ENCODE measurements around the gene ZNF502. TPM values are rescaled to one million over a fixed set of nuclear protein-coding genes. Genes with fewer than 3 reads are reported as not detected.
A peak's percentile ranks its signal among the peaks of the same experiment; 100 is the strongest.
"Not testable (repeated sequence)": the region's sequence is repeated elsewhere in the genome, so short reads cannot be mapped to it uniquely, and the experiment has no call there.

Gene ZNF502
- 1 to 10 TPM; 2.9 to 3.2 TPM for total RNA-seq

DNA sequence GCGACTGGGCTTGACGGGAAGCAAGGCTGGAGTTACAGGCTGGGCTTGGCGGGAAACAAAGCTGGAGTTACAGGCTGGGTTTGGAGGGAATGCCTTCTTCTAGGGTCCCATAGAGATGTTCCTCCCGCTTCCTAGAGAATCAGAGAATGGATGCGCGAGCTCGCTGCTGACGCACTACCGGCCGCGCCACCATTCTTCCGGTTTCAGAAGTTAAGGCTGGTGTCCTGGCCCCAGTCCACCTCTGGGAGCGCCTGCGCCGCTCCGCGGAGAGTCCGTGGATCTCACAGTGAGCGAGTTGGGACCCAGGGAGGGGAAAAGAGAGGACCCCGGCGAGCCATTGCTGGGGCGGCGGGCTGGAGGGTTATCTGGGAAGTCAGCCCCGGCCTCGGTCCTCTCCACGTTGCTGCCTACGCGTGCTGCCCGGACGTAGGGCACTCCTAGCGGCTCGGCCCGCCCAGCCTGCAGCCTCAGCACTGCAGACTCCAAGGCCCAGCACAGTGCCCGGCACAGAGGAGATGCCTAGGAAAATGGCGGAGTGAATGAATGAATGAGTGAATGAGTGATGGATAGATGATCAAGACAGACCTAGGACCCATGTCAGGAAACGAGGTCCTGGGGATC lies at the start of gene ZNF502:
Gene ZNF502 (plus strand): TSS at position 206 of the 621 bp plus-strand sequence. CDS start 7,602 bp downstream, outside the sequence.
- peak within 1 kb of the TSS; percentile 89 for H3K4me3 Mint-ChIP-seq
- H3K9me3 Mint-ChIP-seq = peaks cover 36% of the 10 kb centered on the region
- POLR2A ChIA-PET = interaction anchor here (2.0 kb wide), 1 partner anchor 17 kb away, joined by 9 read pairs; the partner anchor contains the start of gene ZNF501
- peak; percentile 84 for ATAC-seq (ENCODE audit: low read depth)
- H3K27me3 Mint-ChIP-seq = peaks cover 3% of the 10 kb centered on the region
- H3K27ac Mint-ChIP-seq = peak within 1 kb of the TSS; percentile 77
- H3K36me3 Mint-ChIP-seq = peaks cover 18% of the 10 kb centered on the region
- peak; percentile 69 for DNase-seq
- H3K4me1 Mint-ChIP-seq = peaks cover 3% of the 10 kb centered on the region

DNA sequence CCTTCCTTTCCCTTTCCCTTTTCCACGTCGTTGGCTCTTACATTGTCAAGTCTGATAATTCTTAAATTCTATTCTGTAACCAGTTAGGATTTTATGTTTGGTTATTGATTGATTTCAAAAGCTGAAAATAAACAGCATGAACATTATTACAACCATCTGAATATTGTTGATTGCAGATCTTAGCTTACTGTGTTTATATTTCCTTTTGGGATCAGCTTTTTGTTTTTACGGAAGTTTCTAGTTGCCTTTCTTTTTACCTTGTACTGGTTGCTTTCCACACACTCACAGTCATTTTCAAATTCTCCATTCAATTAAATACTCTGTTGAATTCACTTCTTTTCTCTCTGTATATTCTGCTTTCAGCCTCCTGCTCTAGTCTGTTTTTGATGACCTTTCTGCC lies 47.3 kb upstream of the ZNF502 start:
- Mint-ChIP-seq H3K27me3 (no peaks in the 10 kb centered on the region), H3K27ac (no peak overlapping the region), H3K4me1 (no peaks in the 10 kb centered on the region), H3K36me3 (peaks cover 24% of the 10 kb centered on the region), H3K9me3 (peaks cover 34% of the 10 kb centered on the region), H3K4me3 (no peak overlapping the region)
- POLR2A ChIA-PET = no interaction called here
- DNase-seq (no peak), ATAC-seq (ENCODE audit: low read depth) (no peak)

DNA sequence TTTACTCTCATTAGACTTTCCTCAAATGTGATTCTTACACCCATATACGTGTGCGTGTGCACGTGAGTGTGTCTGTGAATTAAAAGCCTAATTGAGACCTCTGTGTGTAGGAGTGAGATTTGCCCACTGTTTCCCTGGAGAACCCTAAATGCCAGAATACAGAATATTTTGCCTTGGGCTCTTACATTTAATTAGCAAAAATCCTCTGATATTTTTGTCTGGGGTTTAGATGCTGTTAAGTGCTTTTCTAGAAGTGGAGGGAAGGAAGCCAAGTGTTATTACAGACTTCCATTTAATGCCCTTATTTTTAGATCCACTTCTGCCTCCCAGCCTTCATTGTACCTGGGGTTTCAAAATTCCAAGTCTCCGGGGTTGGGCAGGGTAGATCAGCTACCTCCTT lies 46.1 kb upstream of the ZNF502 start:
- ATAC-seq (ENCODE audit: low read depth) (no peak), DNase-seq (no peak)
- Mint-ChIP-seq H3K36me3 (peaks cover 18% of the 10 kb centered on the region), H3K4me3 (no peak overlapping the region), H3K4me1 (no peaks in the 10 kb centered on the region), H3K27me3 (no peaks in the 10 kb centered on the region), H3K9me3 (peaks cover 27% of the 10 kb centered on the region), H3K27ac (no peak overlapping the region)
- POLR2A ChIA-PET = no interaction called here

GRCh38 chr3:44669760-44670159 lies 42.7 kb upstream of the ZNF502 start:
- DNase-seq = no peak
- Mint-ChIP-seq H3K4me1 (no peaks in the 10 kb centered on the region), H3K27ac (no peak overlapping the region), H3K36me3 (peaks cover 3% of the 10 kb centered on the region), H3K4me3 (no peak overlapping the region), H3K9me3 (peaks cover 18% of the 10 kb centered on the region), H3K27me3 (no peaks in the 10 kb centered on the region)
- POLR2A ChIA-PET = no interaction called here
- ATAC-seq (ENCODE audit: low read depth) = no peak

- H3K36me3 Mint-ChIP-seq; H3K4me3 Mint-ChIP-seq; H3K27ac Mint-ChIP-seq; DNase-seq; H3K4me1 Mint-ChIP-seq; ATAC-seq (ENCODE audit: low read depth); POLR2A ChIA-PET; H3K27me3 Mint-ChIP-seq: not testable (repeated sequence)
- peaks cover 18% of the 10 kb centered on the region for H3K9me3 Mint-ChIP-seq
Measured at GRCh38 chr3:44673466-44673865, 39.0 kb upstream of the ZNF502 start.

DNA sequence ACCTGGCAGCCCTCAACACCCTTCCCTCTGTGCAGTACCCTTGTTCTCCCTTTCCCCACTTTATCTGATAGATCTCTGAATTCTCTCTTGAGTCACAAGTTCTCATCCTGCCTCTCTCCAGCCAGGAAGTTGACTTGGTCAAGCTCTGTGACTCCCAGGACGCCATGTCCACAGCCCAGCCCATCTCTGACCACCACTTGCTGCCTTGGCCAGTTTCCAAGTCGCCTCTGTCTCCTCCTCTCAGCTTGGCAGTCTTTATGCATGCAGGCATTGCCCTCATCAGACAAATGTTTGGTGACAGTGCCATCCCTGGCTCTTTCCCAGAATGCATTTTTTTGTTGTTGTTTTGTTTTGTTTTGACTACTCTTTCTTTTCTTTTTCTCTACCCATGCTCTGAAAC lies 38.2 kb upstream of the ZNF502 start:
- peaks cover 16% of the 10 kb centered on the region for H3K9me3 Mint-ChIP-seq
- no peaks in the 10 kb centered on the region for H3K27me3 Mint-ChIP-seq

DNA sequence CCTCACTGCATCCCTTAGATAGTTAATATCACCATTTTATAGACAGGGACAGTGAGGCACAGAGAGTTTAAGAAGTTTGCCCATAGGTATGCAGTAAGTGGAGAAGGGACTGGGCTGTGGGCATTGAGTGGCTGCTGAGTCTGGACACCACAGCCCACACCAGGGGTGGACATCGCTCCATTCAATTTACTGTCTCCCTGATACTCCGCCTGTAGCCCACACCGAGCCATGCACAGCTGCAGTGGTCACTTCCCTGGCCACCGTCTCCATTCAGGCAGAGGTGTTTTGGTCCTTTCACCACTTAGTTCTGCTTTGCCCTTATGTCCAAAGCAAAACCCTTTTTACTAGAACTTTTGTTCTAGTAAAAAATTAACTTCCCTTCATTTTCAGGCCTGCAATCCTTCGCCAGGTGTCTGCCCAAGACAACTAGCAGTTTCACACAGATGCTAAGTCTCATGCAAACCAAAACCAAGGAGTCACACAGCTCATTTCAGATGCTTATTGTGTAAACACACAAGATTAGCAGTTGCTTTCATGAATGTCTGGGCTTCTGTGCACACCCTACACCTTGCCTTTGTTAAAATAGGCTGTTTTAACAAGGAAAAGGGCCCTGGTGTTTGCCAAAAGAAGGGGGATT lies 33.9 kb upstream of the ZNF502 start:
- no peak for ATAC-seq (ENCODE audit: low read depth)
- Mint-ChIP-seq H3K36me3 (peaks cover 10% of the 10 kb centered on the region), H3K27ac (no peak overlapping the region), H3K9me3 (peaks cover 23% of the 10 kb centered on the region), H3K4me1 (no peaks in the 10 kb centered on the region), H3K27me3 (no peaks in the 10 kb centered on the region), H3K4me3 (no peak overlapping the region)
- POLR2A ChIA-PET = no interaction called here
- DNase-seq = no peak

More for the DNA sequence above, 38.2 kb upstream of the ZNF502 start:
- Mint-ChIP-seq H3K27ac (no peak overlapping the region), H3K4me1 (no peaks in the 10 kb centered on the region), H3K4me3 (no peak overlapping the region), H3K36me3 (no peaks in the 10 kb centered on the region)
- ATAC-seq (ENCODE audit: low read depth) = no peak
- POLR2A ChIA-PET = no interaction called here
- DNase-seq = no peak

DNA sequence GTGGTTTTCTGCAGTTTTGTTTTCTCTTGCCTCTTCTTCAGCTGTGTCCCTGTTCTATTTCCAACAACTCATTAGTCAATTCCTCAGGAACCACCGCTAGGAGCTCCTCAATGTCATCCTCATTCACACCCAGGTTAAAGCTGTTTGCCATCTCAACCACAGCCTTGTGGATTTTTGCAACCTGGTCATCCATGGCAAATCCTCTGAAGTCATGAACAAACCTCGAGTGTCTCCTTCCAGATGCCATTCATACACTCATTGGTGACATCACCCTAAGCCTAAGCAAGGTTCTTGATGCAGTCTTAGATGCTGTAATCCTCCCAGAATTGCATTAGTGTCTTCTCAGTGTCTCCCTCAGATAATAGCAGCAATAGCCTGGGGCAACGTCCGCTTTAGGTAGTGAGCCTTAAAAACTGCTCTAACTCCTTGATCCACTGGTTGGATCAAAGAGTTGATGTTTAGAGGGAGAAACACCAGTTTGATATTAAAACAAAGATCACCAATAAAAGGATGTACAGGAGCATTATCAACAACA lies 31.5 kb upstream of the ZNF502 start:
- H3K4me1 Mint-ChIP-seq = peaks cover 7% of the 10 kb centered on the region
- no peak overlapping the region for H3K4me3 Mint-ChIP-seq
- DNase-seq (no peak), ATAC-seq (ENCODE audit: low read depth) (no peak)
- peaks cover 31% of the 10 kb centered on the region for H3K36me3 Mint-ChIP-seq
- peaks cover 38% of the 10 kb centered on the region for H3K9me3 Mint-ChIP-seq
- H3K27me3 Mint-ChIP-seq = peaks cover 2% of the 10 kb centered on the region
- POLR2A ChIA-PET = interaction anchor here (0.7 kb wide), 1 partner anchor 537 kb away, joined by 4 read pairs; no protein-coding TSS in a partner anchor
- no peak overlapping the region for H3K27ac Mint-ChIP-seq

DNA sequence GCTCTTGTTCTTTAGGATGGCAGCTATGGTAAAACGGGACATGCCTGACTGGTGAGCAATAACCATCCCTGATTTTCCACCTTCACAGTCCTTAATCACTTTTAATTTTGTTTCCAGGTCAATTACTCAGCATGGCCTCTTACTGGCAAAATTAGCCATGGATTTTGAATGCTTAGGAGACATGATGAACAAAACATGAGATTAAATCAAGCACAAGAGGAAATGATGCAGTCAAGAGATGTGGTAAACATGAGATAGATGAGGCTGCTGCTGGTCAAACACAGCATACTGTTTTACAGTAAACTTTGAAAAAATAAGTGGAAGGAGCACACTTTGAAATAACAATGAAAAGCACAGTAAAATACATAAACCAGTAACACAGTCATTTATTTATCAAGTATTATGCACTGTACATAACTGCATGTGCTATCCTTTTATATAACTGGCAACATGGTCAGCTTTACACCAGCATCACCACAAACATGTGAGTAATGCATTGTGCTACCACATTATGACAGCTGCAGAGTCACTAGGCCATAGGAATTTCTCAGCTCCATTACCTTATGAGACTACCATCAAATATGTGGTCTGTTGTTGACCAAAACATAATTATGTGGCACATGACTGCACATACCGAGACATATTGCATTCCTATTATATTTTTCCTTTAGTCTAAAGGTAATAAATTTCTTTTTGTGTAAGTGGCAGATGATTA lies 30.1 kb upstream of the ZNF502 start:
- POLR2A ChIA-PET = interaction anchor here (0.6 kb wide), 1 partner anchor 20 kb away, joined by 3 read pairs; no protein-coding TSS in a partner anchor
- Mint-ChIP-seq H3K4me3 (no peak overlapping the region), H3K27ac (no peak overlapping the region), H3K27me3 (peaks cover 2% of the 10 kb centered on the region), H3K4me1 (peaks cover 7% of the 10 kb centered on the region), H3K9me3 (peaks cover 46% of the 10 kb centered on the region), H3K36me3 (peaks cover 37% of the 10 kb centered on the region)
- DNase-seq (no peak), ATAC-seq (ENCODE audit: low read depth) (no peak)

DNA sequence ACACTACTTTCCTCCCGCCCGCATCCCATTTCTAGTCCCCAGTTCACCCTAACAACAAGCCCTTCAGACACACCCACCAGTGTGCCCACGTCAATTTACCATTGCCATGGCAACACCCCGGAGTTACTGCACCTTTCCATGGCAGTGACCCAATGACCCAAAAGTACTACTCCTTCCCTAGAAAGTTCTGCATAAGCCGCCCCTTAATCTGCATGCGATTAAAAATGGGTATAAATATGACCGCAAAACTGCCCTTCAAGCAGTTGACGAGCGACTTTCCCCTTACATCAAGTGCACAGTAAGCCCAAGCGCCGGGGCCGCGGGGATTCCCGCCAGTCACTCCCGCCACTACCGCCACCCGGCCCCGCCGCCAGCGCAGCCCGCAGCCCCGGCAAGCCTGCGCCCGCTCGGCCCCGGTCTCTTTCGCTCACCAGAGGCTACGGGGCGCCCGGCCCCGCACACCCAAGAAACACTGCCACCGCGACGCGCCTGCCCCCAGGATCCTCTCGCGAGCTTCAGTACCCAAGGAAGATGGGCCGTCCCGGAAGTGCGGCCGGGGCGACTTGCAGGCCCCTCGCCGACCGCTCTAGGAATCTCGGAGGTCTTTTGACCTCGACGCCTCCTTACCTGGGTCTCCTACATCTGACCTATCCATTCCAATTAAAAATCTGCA lies 27.2 kb upstream of the ZNF502 start:
- H3K4me1 Mint-ChIP-seq = peaks cover 7% of the 10 kb centered on the region
- peak overlapping the region; percentile 86 for H3K4me3 Mint-ChIP-seq
- peak overlapping the region; percentile 79 for H3K27ac Mint-ChIP-seq
- ATAC-seq (ENCODE audit: low read depth) (peak; percentile 89), DNase-seq (peak; percentile 73)
- peaks cover 2% of the 10 kb centered on the region for H3K27me3 Mint-ChIP-seq
- POLR2A ChIA-PET = interaction anchor here (1.5 kb wide), 1 partner anchor 77 kb away, joined by 4 read pairs; the partner anchor contains the start of genes KIAA1143 and KIF15
- peaks cover 55% of the 10 kb centered on the region for H3K9me3 Mint-ChIP-seq
- peaks cover 37% of the 10 kb centered on the region for H3K36me3 Mint-ChIP-seq

DNA sequence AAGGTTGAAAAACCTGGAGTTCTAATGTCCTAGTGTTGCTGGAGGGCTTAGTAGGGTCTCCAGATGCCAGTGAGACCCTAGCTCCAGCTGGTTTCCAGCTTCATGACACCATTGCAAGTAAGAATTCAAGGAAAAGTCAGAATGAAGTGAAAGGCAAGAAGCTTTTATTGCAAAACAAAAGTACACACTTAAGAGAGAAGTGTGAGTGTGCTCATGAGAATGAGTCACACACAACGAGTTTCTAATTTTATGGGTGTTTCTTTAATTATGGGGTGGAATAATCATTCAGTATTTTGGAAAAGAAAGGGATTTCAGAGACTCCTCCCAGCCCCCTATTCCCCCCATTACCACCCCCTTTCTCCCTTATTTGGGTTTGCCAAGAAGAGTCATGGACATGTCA lies 24.6 kb upstream of the ZNF502 start:
- Mint-ChIP-seq H3K4me3 (no peak overlapping the region), H3K36me3 (peaks cover 34% of the 10 kb centered on the region), H3K27me3 (peaks cover 18% of the 10 kb centered on the region), H3K9me3 (peaks cover 59% of the 10 kb centered on the region), H3K4me1 (peaks cover 7% of the 10 kb centered on the region), H3K27ac (no peak overlapping the region)
- DNase-seq (no peak), ATAC-seq (ENCODE audit: low read depth) (no peak)
- POLR2A ChIA-PET = no interaction called here

GRCh38 chr3:44721231-44722102 lies 9.0 kb downstream of the ZNF502 start:
- H3K4me1 Mint-ChIP-seq = no peaks in the 10 kb centered on the region
- H3K27me3 Mint-ChIP-seq = no peaks in the 10 kb centered on the region
- no peak overlapping the region for H3K27ac Mint-ChIP-seq
- DNase-seq (no peak), ATAC-seq (ENCODE audit: low read depth) (no peak)
- H3K4me3 Mint-ChIP-seq = no peak overlapping the region
- POLR2A ChIA-PET = interaction anchor here (1.3 kb wide), 1 partner anchor 40 kb away, joined by 3 read pairs; the partner anchor contains the start of gene KIAA1143
- H3K9me3 Mint-ChIP-seq = peaks cover 53% of the 10 kb centered on the region
- H3K36me3 Mint-ChIP-seq = peaks cover 59% of the 10 kb centered on the region

Data from activated naive CD8-positive, alpha-beta T cell treated with anti-CD3 and anti-CD28 coated beads, Interleukin-2, amount 10 ng/mL, durations not matched to agents 7 days and 5 days (primary cell).